SK-N-SH (cell line): Measurements from ENCODE around the gene MCM3AP. TPM values are rescaled to one million over a fixed set of nuclear protein-coding genes. Genes with fewer than 3 reads are reported as not detected.

Experiments used
- CTCF ChIA-PET: fragments of 300-600, 350-600 bp; formaldehyde crosslinking; extraction: SDS; loops from one replicate; lab custom pipeline; 2021; lab: Yijun Ruan, JAX
- POLR2A ChIA-PET: fragments of 350-600 bp; sonication (Branson Sonifier 250); formaldehyde crosslinking; extraction: SDS; loops from one replicate; lab custom pipeline; 2020; ENCODE audit warnings: antibody characterized with exemption, inconsistent platforms; lab: Yijun Ruan, JAX
- DNase-seq: peaks from one replicate; pipeline ENCODE4 v3.0.0; 2012
- H2AFZ ChIP-seq: fragments of 200-600 bp; sonication (generic); 2 replicates; pipeline ENCODE4 v1.8.1; 2016; ENCODE audit warnings: antibody characterized with exemption, mild to moderate bottlenecking, low read depth
- H3F3A ChIP-seq: fragments of 200-600 bp; sonication (generic); replicated peaks from 2 replicates; pipeline ENCODE3; 2016; ENCODE audit warnings: antibody characterized with exemption, mild to moderate bottlenecking; ENCODE audit not compliant: insufficient read depth
- H3K27ac ChIP-seq, 2 experiments: fragments of 200-500 bp in 1 of 2; fragments of 200-600 bp in 1 of 2; sonication (Bioruptor generic) in 1 of 2; sonication (generic), shearing (Covaris generic) in 1 of 2; 2 replicates each; pipeline versions ENCODE4 v1.5.1 to v1.6.1; 2014 to 2016; ENCODE audit warnings: low read depth in 2 of 2, inconsistent platforms in 1 of 2, low read length in 1 of 2, mild to moderate bottlenecking in 1 of 2, mixed read lengths in 1 of 2
- H3K27me3 ChIP-seq: fragments of 200-600 bp; sonication (generic), shearing (Covaris generic); 2 replicates; pipeline ENCODE4 v1.6.1; 2016; ENCODE audit warnings: mixed run types; ENCODE audit not compliant: insufficient read depth
- H3K36me3 ChIP-seq, 2 experiments: fragments of 200-500 bp in 1 of 2; fragments of 200-600 bp in 1 of 2; sonication (Bioruptor generic) in 1 of 2; sonication (generic) in 1 of 2; replicated peaks in 1 of 2; 2 replicates each; pipeline versions ENCODE3 to v1.5.1; 2014 to 2016; ENCODE audit warnings: low read length in 1 of 2, mild to moderate bottlenecking in 1 of 2; ENCODE audit not compliant: insufficient read depth in 2 of 2, control insufficient read depth in 1 of 2
- H3K4me1 ChIP-seq, 2 experiments: fragments of 200-500 bp in 1 of 2; fragments of 200-600 bp in 1 of 2; sonication (Bioruptor generic) in 1 of 2; sonication (generic), shearing (Covaris generic) in 1 of 2; 2 replicates each; pipeline versions ENCODE4 v1.5.1 to v1.6.1; 2014 to 2016; ENCODE audit warnings: low read depth in 1 of 2, low read length in 1 of 2, mixed run types in 1 of 2; ENCODE audit not compliant: insufficient read depth in 2 of 2, control insufficient read depth in 1 of 2
- H3K4me2 ChIP-seq: fragments of 200-600 bp; sonication (generic), shearing (Covaris generic); 2 replicates; pipeline ENCODE4 v1.6.1; 2017; ENCODE audit warnings: mixed run types
- H3K4me3 ChIP-seq, 2 experiments: fragments of 200-500 bp in 1 of 2; fragments of 200-600 bp in 1 of 2; sonication (Bioruptor generic) in 1 of 2; sonication (generic), shearing (Covaris generic) in 1 of 2; 2 replicates each; pipeline versions ENCODE4 v1.5.1 to v1.8.1; 2014 to 2016; ENCODE audit warnings: low read depth in 2 of 2, inconsistent platforms in 1 of 2, low read length in 1 of 2, mild to moderate bottlenecking in 1 of 2, mixed read lengths in 1 of 2, moderate library complexity in 1 of 2
- H3K79me2 ChIP-seq: fragments of 200-600 bp; sonication (generic); 2 replicates; pipeline ENCODE4 v1.8.1; 2017; ENCODE audit warnings: mild to moderate bottlenecking; ENCODE audit not compliant: insufficient read depth
- H3K9ac ChIP-seq: fragments of 200-600 bp; sonication (generic); 2 replicates; pipeline ENCODE4 v1.6.1; 2017; ENCODE audit warnings: mixed run types
- H3K9me2 ChIP-seq: fragments of 200-600 bp; sonication (generic); 2 replicates; pipeline ENCODE4 v1.6.1; 2017; ENCODE audit warnings: mixed run types
- H3K9me3 ChIP-seq: fragments of 200-600 bp; sonication (generic); 2 replicates; pipeline ENCODE4 v1.6.1; 2017; ENCODE audit warnings: mixed run types, mild to moderate bottlenecking, moderate library complexity
- H4K20me1 ChIP-seq: fragments of 200-600 bp; sonication (generic); 2 replicates; pipeline ENCODE4 v1.6.1; 2017; ENCODE audit warnings: mild to moderate bottlenecking, mixed run types; ENCODE audit not compliant: insufficient read depth
- CHD2 ChIP-seq: fragments of 150-350 bp; IDR thresholded peaks from 2 replicates; pipeline ENCODE4 v1.6.1; 2018; ENCODE audit warnings: low read length; ENCODE audit not compliant: partially characterized antibody
- ELF1 ChIP-seq: IDR thresholded peaks from 2 replicates; pipeline ENCODE4 v1.4.0; 2012
- EP300 ChIP-seq, 2 experiments: IDR thresholded peaks; 2 replicates each; pipeline versions ENCODE4 v1.4.0 to v1.6.1; 2012; ENCODE audit warnings: borderline replicate concordance in 1 of 2, low read depth in 1 of 2, low read length in 1 of 2
- EZH2phosphoT487 ChIP-seq: fragments of 200-600 bp; sonication (generic); IDR thresholded peaks from 2 replicates; pipeline ENCODE4 v1.6.1; 2017; ENCODE audit warnings: low read depth, mixed run types, mild to moderate bottlenecking, antibody characterized with exemption, moderate library complexity, borderline replicate concordance
- FOSL2 ChIP-seq: IDR thresholded peaks from 2 replicates; pipeline ENCODE4 v1.4.0; 2012; ENCODE audit warnings: low read depth, mild to moderate bottlenecking, moderate library complexity, borderline replicate concordance
- FOXJ3 ChIP-seq: sonication (generic); formaldehyde crosslinking; IDR thresholded peaks from 2 replicates; pipeline ENCODE4 v1.5.1; 2020; ENCODE audit warnings: mild to moderate bottlenecking, missing genetic modification reagents
- FOXM1 ChIP-seq: IDR thresholded peaks from 2 replicates; pipeline ENCODE4 v1.4.0; 2012; ENCODE audit warnings: low read depth, mild to moderate bottlenecking
- GATA2 ChIP-seq: sonication (generic); formaldehyde crosslinking; IDR thresholded peaks from 2 replicates; pipeline ENCODE4 v1.5.0; 2020; ENCODE audit warnings: mild to moderate bottlenecking, missing genetic modification reagents
- JUND ChIP-seq: IDR thresholded peaks from 2 replicates; pipeline ENCODE4 v1.4.0; 2012
- MEF2A ChIP-seq: IDR thresholded peaks from 2 replicates; pipeline ENCODE4 v1.4.0; 2012; ENCODE audit warnings: low read depth, borderline replicate concordance
- MXI1 ChIP-seq: IDR thresholded peaks from 2 replicates; pipeline ENCODE4 v1.6.1; 2012; ENCODE audit warnings: mild to moderate bottlenecking, low read depth, low read length, improper control_type of control experiment
- NRF1 ChIP-seq: IDR thresholded peaks from 2 replicates; pipeline ENCODE4 v1.6.1; 2012; ENCODE audit warnings: low read depth, mild to moderate bottlenecking, low read length
- RAD21 ChIP-seq: IDR thresholded peaks from 2 replicates; pipeline ENCODE4 v1.6.1; 2012; ENCODE audit warnings: mild to moderate bottlenecking, low read length
- RCOR1 ChIP-seq: fragments of 150-350 bp; IDR thresholded peaks from 2 replicates; pipeline ENCODE4 v1.6.1; 2017; ENCODE audit warnings: antibody characterized with exemption, low read length
- RFX5 ChIP-seq: IDR thresholded peaks from 2 replicates; pipeline ENCODE4 v1.6.1; 2012; ENCODE audit warnings: mild to moderate bottlenecking, improper control_type of control experiment, low read length
- RXRA ChIP-seq: IDR thresholded peaks from 2 replicates; pipeline ENCODE4 v1.4.0; 2012; ENCODE audit warnings: low read depth, mild to moderate bottlenecking, borderline replicate concordance
- TAF1 ChIP-seq: IDR thresholded peaks from 2 replicates; pipeline ENCODE4 v1.6.1; 2012; ENCODE audit warnings: low read depth, mild to moderate bottlenecking, low read length, moderate library complexity, borderline replicate concordance
- TCF12 ChIP-seq: IDR thresholded peaks from 2 replicates; pipeline ENCODE4 v1.4.0; 2012
- TEAD4 ChIP-seq: IDR thresholded peaks from 2 replicates; pipeline ENCODE4 v1.4.0; 2012; ENCODE audit warnings: mild to moderate bottlenecking, borderline replicate concordance; ENCODE audit not compliant: insufficient read depth
- YY1 ChIP-seq: IDR thresholded peaks from 2 replicates; pipeline ENCODE4 v1.4.0; 2012; ENCODE audit warnings: low read depth, mild to moderate bottlenecking
- WGBS: methylation state at CpG from one replicate; pipeline ENCODE4 v1.1.6; 2017; ENCODE audit warnings: low lambda C conversion rate; 5-methylcytosine and 5-hydroxymethylcytosine counted together
- polyA plus RNA-seq, 3 experiments: library from polyadenylated mRNA; depleted of rRNA; stranded (reverse); fragments of >200 nt; gene quantifications; 2 replicates each; pipeline ENCODE4 v1.2.3, GENCODE V29; 2012
- TF ChIP-seq, protein P1 (sequence below): IDR thresholded peaks from 2 replicates; pipeline ENCODE4 v1.4.0; 2012; ENCODE audit warnings: low read depth
- TF ChIP-seq, protein P2 (sequence below): fragments of 150-350 bp; IDR thresholded peaks from 2 replicates; pipeline ENCODE4 v1.6.1; 2016; ENCODE audit warnings: mild to moderate bottlenecking, low read depth, low read length
- TF ChIP-seq, protein P3 (sequence below): fragments of 150-350 bp; IDR thresholded peaks from 2 replicates; pipeline ENCODE4 v1.6.1; 2017; ENCODE audit warnings: antibody characterized with exemption, low read length, low read depth, borderline replicate concordance
- TF ChIP-seq, protein P4 (sequence below): fragments of 200-600 bp; sonication (generic); IDR thresholded peaks from 2 replicates; pipeline ENCODE4 v1.6.1; 2017; ENCODE audit warnings: antibody characterized with exemption, mild to moderate bottlenecking, moderate library complexity
- TF ChIP-seq, protein P5 (sequence below): IDR thresholded peaks from 2 replicates; pipeline ENCODE4 v1.6.1; 2012; ENCODE audit warnings: mild to moderate bottlenecking, low read depth, low read length, moderate library complexity

The MCM3AP gene
- polyA plus RNA-seq, 1 of the 3 experiments (the other 2 are of a cell fraction), result 42.9 TPM

DNA sequence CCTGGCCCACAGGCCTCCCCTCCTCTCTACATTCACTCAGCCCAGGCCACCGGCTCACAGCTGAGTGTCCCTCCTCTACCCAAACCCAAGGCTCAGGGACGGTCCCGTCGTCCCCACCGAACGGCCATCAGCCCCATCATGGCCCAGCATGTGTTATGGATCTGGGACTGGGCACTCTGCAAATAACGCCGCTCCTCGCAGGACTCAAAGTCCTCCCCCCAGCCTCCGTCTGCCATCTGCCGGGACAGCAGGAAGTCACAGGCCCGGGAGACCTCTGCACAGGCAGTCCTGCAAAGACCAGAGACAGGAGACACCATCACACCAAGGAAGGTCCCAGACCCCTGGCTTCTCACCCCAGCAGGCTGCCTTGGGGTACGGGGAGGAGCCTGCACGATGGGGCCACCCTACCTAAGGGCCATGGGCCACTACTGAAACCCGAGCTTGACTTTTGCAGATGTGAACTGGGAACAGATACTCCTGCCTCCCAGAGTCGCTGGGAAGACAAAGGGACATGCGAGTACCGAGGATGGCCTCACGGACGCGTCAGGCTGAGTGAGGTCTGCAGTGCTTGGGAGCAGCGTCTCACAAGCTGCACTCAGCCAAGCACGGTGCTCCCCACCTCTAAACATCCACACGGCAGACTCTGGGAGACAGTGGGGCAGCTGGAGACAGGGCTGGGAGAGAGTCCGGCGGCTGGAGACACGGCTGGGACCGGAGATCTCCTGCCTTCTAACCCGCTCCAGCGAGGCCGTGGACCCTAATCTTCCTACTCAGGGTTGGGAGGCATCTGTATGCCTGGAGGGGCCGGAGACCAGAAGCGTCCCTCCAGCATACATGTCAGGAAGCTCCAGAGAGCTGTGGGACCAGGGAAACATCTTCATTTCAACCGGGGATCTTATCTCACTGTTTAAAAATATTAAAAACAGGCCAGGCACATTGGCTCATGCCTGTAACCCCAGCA is 90.8 kb downstream of the MCM3AP start:
- H3K36me3 ChIP-seq, result peaks cover 20 to 42% of the 10 kb centered on the region in 2 experiments
- DNase-seq, result peak; percentile 83
- no peaks in the 10 kb centered on the region for H3K27me3 ChIP-seq
- no peak overlapping the region for H2AFZ ChIP-seq
- CTCF ChIA-PET, result interaction anchor here (0.6 to 1.9 kb wide), 7 partner anchors 30 to 366 kb away, joined by 3 to 6 read pairs (median 3); no protein-coding TSS in a partner anchor
- H3K9ac ChIP-seq, result no peak overlapping the region
- peaks cover 3% of the 10 kb centered on the region for H3F3A ChIP-seq
- 83% methylated on average over 25 of the region's 34 CpGs for whole genome bisulfite sequencing
- H3K9me3 ChIP-seq, result no peaks in the 10 kb centered on the region
- H4K20me1 ChIP-seq, result no peaks in the 10 kb centered on the region
- peaks cover 4 to 30% of the 10 kb centered on the region in 2 experiments; a peak in 2 of 4 replicates for H3K4me1 ChIP-seq
- peak overlapping the region in 1 of 2 experiments; percentile 90; a peak in 2 of 4 replicates for H3K27ac ChIP-seq
- no peaks in the 10 kb centered on the region for H3K79me2 ChIP-seq
- no peak overlapping the region for H3K4me2 ChIP-seq
- no peaks in the 10 kb centered on the region for H3K9me2 ChIP-seq
- no peak overlapping the region for H3K4me3 ChIP-seq
- POLR2A ChIA-PET, result interaction anchor here (0.9 to 1.6 kb wide), 2 partner anchors 13 to 221 kb away, joined by 3 to 4 read pairs; no protein-coding TSS in a partner anchor
- TF ChIP-seq NRF1 (no peak), JUND (no peak), CHD2 (no peak), GATA2 (peak; percentile 47; the same call in 1 of the 2 replicates), MXI1 (0 out of 2 replicates have a peak, but pooled peaks have one; percentile 34), FOXJ3 (CRISPR knock-in tag) (no peak), RFX5 (no peak), RXRA (no peak), TCF12 (no peak), YY1 (no peak), EZH2phosphoT487 (no peak), TAF1 (no peak), TEAD4 (no peak), MEF2A (no peak), EP300 (IDR thresholded peaks at IDR 0.05; ENCODE audit: borderline replicate concordance in 1 of 2, low read depth in 1 of 2, low read length in 1 of 2) (peak in 1 of 2 experiments; percentile 67; a peak in 2 of 4 replicates), RCOR1 (0 out of 2 replicates have a peak, but pooled peaks have one; percentile 27), ELF1 (no peak), FOXM1 (no peak), RAD21 (peak; percentile 41), FOSL2 (no peak)
- TF ChIP-seq, protein P1, sequence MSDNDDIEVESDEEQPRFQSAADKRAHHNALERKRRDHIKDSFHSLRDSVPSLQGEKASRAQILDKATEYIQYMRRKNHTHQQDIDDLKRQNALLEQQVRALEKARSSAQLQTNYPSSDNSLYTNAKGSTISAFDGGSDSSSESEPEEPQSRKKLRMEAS, result no peak
- TF ChIP-seq, protein P2, sequence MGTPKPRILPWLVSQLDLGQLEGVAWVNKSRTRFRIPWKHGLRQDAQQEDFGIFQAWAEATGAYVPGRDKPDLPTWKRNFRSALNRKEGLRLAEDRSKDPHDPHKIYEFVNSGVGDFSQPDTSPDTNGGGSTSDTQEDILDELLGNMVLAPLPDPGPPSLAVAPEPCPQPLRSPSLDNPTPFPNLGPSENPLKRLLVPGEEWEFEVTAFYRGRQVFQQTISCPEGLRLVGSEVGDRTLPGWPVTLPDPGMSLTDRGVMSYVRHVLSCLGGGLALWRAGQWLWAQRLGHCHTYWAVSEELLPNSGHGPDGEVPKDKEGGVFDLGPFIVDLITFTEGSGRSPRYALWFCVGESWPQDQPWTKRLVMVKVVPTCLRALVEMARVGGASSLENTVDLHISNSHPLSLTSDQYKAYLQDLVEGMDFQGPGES, result no peak
- TF ChIP-seq, protein P3, sequence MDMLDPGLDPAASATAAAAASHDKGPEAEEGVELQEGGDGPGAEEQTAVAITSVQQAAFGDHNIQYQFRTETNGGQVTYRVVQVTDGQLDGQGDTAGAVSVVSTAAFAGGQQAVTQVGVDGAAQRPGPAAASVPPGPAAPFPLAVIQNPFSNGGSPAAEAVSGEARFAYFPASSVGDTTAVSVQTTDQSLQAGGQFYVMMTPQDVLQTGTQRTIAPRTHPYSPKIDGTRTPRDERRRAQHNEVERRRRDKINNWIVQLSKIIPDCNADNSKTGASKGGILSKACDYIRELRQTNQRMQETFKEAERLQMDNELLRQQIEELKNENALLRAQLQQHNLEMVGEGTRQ, result no peak
- TF ChIP-seq, protein P4, sequence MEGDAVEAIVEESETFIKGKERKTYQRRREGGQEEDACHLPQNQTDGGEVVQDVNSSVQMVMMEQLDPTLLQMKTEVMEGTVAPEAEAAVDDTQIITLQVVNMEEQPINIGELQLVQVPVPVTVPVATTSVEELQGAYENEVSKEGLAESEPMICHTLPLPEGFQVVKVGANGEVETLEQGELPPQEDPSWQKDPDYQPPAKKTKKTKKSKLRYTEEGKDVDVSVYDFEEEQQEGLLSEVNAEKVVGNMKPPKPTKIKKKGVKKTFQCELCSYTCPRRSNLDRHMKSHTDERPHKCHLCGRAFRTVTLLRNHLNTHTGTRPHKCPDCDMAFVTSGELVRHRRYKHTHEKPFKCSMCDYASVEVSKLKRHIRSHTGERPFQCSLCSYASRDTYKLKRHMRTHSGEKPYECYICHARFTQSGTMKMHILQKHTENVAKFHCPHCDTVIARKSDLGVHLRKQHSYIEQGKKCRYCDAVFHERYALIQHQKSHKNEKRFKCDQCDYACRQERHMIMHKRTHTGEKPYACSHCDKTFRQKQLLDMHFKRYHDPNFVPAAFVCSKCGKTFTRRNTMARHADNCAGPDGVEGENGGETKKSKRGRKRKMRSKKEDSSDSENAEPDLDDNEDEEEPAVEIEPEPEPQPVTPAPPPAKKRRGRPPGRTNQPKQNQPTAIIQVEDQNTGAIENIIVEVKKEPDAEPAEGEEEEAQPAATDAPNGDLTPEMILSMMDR, result no peak
- TF ChIP-seq, protein P5, sequence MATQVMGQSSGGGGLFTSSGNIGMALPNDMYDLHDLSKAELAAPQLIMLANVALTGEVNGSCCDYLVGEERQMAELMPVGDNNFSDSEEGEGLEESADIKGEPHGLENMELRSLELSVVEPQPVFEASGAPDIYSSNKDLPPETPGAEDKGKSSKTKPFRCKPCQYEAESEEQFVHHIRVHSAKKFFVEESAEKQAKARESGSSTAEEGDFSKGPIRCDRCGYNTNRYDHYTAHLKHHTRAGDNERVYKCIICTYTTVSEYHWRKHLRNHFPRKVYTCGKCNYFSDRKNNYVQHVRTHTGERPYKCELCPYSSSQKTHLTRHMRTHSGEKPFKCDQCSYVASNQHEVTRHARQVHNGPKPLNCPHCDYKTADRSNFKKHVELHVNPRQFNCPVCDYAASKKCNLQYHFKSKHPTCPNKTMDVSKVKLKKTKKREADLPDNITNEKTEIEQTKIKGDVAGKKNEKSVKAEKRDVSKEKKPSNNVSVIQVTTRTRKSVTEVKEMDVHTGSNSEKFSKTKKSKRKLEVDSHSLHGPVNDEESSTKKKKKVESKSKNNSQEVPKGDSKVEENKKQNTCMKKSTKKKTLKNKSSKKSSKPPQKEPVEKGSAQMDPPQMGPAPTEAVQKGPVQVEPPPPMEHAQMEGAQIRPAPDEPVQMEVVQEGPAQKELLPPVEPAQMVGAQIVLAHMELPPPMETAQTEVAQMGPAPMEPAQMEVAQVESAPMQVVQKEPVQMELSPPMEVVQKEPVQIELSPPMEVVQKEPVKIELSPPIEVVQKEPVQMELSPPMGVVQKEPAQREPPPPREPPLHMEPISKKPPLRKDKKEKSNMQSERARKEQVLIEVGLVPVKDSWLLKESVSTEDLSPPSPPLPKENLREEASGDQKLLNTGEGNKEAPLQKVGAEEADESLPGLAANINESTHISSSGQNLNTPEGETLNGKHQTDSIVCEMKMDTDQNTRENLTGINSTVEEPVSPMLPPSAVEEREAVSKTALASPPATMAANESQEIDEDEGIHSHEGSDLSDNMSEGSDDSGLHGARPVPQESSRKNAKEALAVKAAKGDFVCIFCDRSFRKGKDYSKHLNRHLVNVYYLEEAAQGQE, result no peak
